Mesendoderm (in vitro differentiated cells): ENCODE results near the gene C11orf65.
A peak's percentile ranks its signal among the peaks of the same experiment; 100 is the strongest.

Experiments
- DNase-seq: peaks from one replicate; pipeline ENCODE4 v3.0.0; 2013
- H2AK5ac ChIP-seq: 2 replicates; pipeline ENCODE4 v1.6.1; 2013; ENCODE audit warnings: low read length, inconsistent platforms
- H2BK120ac ChIP-seq: 2 replicates; pipeline ENCODE4 v1.6.1; 2013; ENCODE audit warnings: low read depth, mild to moderate bottlenecking, low read length, moderate library complexity, mixed read lengths
- H2BK15ac ChIP-seq: replicated peaks from 2 replicates; pipeline ENCODE4 v1.6.1; 2013; ENCODE audit warnings: low read depth, mild to moderate bottlenecking, moderate library complexity
- H2BK5ac ChIP-seq: 2 replicates; pipeline ENCODE4 v1.6.1; 2013; ENCODE audit warnings: low read length, inconsistent platforms
- H3K18ac ChIP-seq: 2 replicates; pipeline ENCODE4 v1.6.1; 2013; ENCODE audit warnings: mild to moderate bottlenecking, low read length, mixed read lengths
- H3K23ac ChIP-seq: one replicate; pipeline ENCODE4 v1.6.1; 2013; ENCODE audit warnings: low read length
- H3K27ac ChIP-seq: 2 replicates; pipeline ENCODE4 v1.5.1; 2013; ENCODE audit warnings: low read depth, mild to moderate bottlenecking, inconsistent platforms, low read length, moderate library complexity
- H3K27me3 ChIP-seq: 2 replicates; pipeline ENCODE4 v1.6.1; 2013; ENCODE audit warnings: low read length, control low read depth, mild to moderate bottlenecking, inconsistent platforms; ENCODE audit not compliant: insufficient read depth, poor library complexity
- H3K36me3 ChIP-seq: 2 replicates; pipeline ENCODE4 v1.6.1; 2013; ENCODE audit warnings: low read length, inconsistent platforms; ENCODE audit not compliant: control insufficient read depth, insufficient read depth
- H3K4ac ChIP-seq: one replicate; pipeline ENCODE4 v1.6.1; 2013; ENCODE audit warnings: low read depth, mild to moderate bottlenecking, low read length, moderate library complexity
- H3K4me1 ChIP-seq: 2 replicates; pipeline ENCODE4 v1.6.1; 2013; ENCODE audit warnings: low read depth, low read length, inconsistent platforms; ENCODE audit not compliant: control insufficient read depth
- H3K4me2 ChIP-seq: 2 replicates; pipeline ENCODE4 v1.6.1; 2013; ENCODE audit warnings: low read length
- H3K4me3 ChIP-seq: 2 replicates; pipeline ENCODE4 v1.5.1; 2013; ENCODE audit warnings: mild to moderate bottlenecking, low read length
- H3K56ac ChIP-seq: one replicate; pipeline ENCODE4 v1.6.1; 2013; ENCODE audit warnings: low read length
- H3K79me1 ChIP-seq: 2 replicates; pipeline ENCODE4 v1.6.1; 2013; ENCODE audit warnings: low read length, inconsistent platforms
- H3K79me2 ChIP-seq: 2 replicates; pipeline ENCODE4 v1.6.1; 2013; ENCODE audit warnings: mild to moderate bottlenecking, low read length; ENCODE audit not compliant: control insufficient read depth, insufficient read depth
- H3K9ac ChIP-seq: 2 replicates; pipeline ENCODE4 v1.6.1; 2013; ENCODE audit warnings: low read length, inconsistent platforms
- H4K5ac ChIP-seq: one replicate; pipeline ENCODE4 v1.6.1; 2013; ENCODE audit warnings: low read length
- H4K8ac ChIP-seq: one replicate; pipeline ENCODE4 v1.6.1; 2013; ENCODE audit warnings: low read depth, mild to moderate bottlenecking, control low read depth, low read length, moderate library complexity
- WGBS: extraction: QIAGEN DNeasy Blood & Tissue Kit; methylation state at CpG from one replicate; pipeline ENCODE4 v1.1.7; 2013; ENCODE audit warnings: low lambda C conversion rate, missing lambda C conversion rate; ENCODE audit not compliant: insufficient coverage; ENCODE audit errors: extremely low coverage; 5-methylcytosine and 5-hydroxymethylcytosine counted together

The C11orf65 gene

GRCh38 chr11:108486828-108487227 lies 19.5 kb upstream of the C11orf65 start:
- Histone ChIP-seq H3K9ac (no peak overlapping the region), H3K79me2 (no peaks in the 10 kb centered on the region), H3K27ac (no peak overlapping the region), H3K36me3 (no peaks in the 10 kb centered on the region), H3K4me2 (no peak overlapping the region), H2BK5ac (no peak overlapping the region), H3K56ac (no peak overlapping the region), H3K4ac (no peak overlapping the region), H2BK15ac (no peak overlapping the region), H3K27me3 (no peaks in the 10 kb centered on the region), H3K79me1 (no peaks in the 10 kb centered on the region), H3K4me1 (peaks cover 2% of the 10 kb centered on the region), H2BK120ac (no peak overlapping the region), H3K18ac (no peak overlapping the region), H4K5ac (no peak overlapping the region), H3K4me3 (no peak overlapping the region), H4K8ac (no peak overlapping the region), H2AK5ac (no peak overlapping the region), H3K23ac (no peak overlapping the region)
- peak; percentile 89 for DNase-seq
- no CpG with 5 or more reads among the region's 3 CpGs for WGBS

- Histone ChIP-seq H3K4me3 (no peak overlapping the region), H3K36me3 (no peaks in the 10 kb centered on the region), H3K4me1 (peaks cover 2% of the 10 kb centered on the region), H3K79me2 (no peaks in the 10 kb centered on the region), H2BK15ac (no peak overlapping the region), H2BK5ac (no peak overlapping the region), H4K8ac (no peak overlapping the region), H3K79me1 (no peaks in the 10 kb centered on the region), H2AK5ac (peak overlapping the region; percentile 38), H3K4ac (no peak overlapping the region), H4K5ac (no peak overlapping the region), H2BK120ac (no peak overlapping the region), H3K23ac (no peak overlapping the region), H3K27me3 (no peaks in the 10 kb centered on the region), H3K9ac (no peak overlapping the region), H3K4me2 (no peak overlapping the region), H3K56ac (no peak overlapping the region), H3K27ac (peak overlapping the region; percentile 11), H3K18ac (peak overlapping the region; percentile 64)
- DNase-seq, result peak; percentile 53
- no CpG with 5 or more reads among the region's 3 CpGs for WGBS
Observed at GRCh38 chr11:108486331-108486730, 19.0 kb upstream of the C11orf65 start.

GRCh38 chr11:108483163-108483562 lies 15.8 kb upstream of the C11orf65 start:
- no peak overlapping the region for H3K4me2 ChIP-seq
- no peak overlapping the region for H3K18ac ChIP-seq
- no peak for DNase-seq
- H3K36me3 ChIP-seq, result no peaks in the 10 kb centered on the region
- H3K27ac ChIP-seq, result no peak overlapping the region
- no peaks in the 10 kb centered on the region for H3K79me2 ChIP-seq
- no peaks in the 10 kb centered on the region for H3K79me1 ChIP-seq
- H3K9ac ChIP-seq, result no peak overlapping the region
- no peak overlapping the region for H2AK5ac ChIP-seq
- H3K23ac ChIP-seq, result no peak overlapping the region
- no peak overlapping the region for H2BK5ac ChIP-seq
- no peak overlapping the region for H3K4me3 ChIP-seq
- no peak overlapping the region for H3K56ac ChIP-seq
- no peak overlapping the region for H4K5ac ChIP-seq
- no peaks in the 10 kb centered on the region for H3K27me3 ChIP-seq
- H3K4me1 ChIP-seq, result peaks cover 2% of the 10 kb centered on the region
- no peak overlapping the region for H2BK15ac ChIP-seq
- no peak overlapping the region for H2BK120ac ChIP-seq
- H3K4ac ChIP-seq, result no peak overlapping the region
- H4K8ac ChIP-seq, result no peak overlapping the region

GRCh38 chr11:108474664-108475463 lies 7.5 kb upstream of the C11orf65 start:
- H3K27ac ChIP-seq, result no peak overlapping the region

GRCh38 chr11:108472681-108473080 lies 5.4 kb upstream of the C11orf65 start:
- H2AK5ac ChIP-seq, result no peak overlapping the region
- no peak overlapping the region for H3K9ac ChIP-seq
- WGBS, result no CpG with 5 or more reads among the region's 1 CpG
- H3K27me3 ChIP-seq, result no peaks in the 10 kb centered on the region
- no peak for DNase-seq
- no peaks in the 10 kb centered on the region for H3K79me1 ChIP-seq
- no peak overlapping the region for H3K4ac ChIP-seq
- no peak overlapping the region for H4K5ac ChIP-seq
- H3K23ac ChIP-seq, result no peak overlapping the region
- no peak overlapping the region for H3K4me2 ChIP-seq
- H4K8ac ChIP-seq, result no peak overlapping the region
- H3K56ac ChIP-seq, result no peak overlapping the region
- H2BK15ac ChIP-seq, result no peak overlapping the region
- no peaks in the 10 kb centered on the region for H3K4me1 ChIP-seq
- no peak overlapping the region for H2BK5ac ChIP-seq
- H3K27ac ChIP-seq, result no peak overlapping the region
- H3K18ac ChIP-seq, result no peak overlapping the region
- H3K36me3 ChIP-seq, result peaks cover 2% of the 10 kb centered on the region
- H3K79me2 ChIP-seq, result no peaks in the 10 kb centered on the region
- no peak overlapping the region for H2BK120ac ChIP-seq
- no peak overlapping the region for H3K4me3 ChIP-seq

More at GRCh38 chr11:108474664-108475463, 7.5 kb upstream of the C11orf65 start:
- no peak overlapping the region for H3K4ac ChIP-seq
- DNase-seq, result peak; percentile 29
- peak overlapping the region; percentile 46 for H2BK5ac ChIP-seq
- no peaks in the 10 kb centered on the region for H3K27me3 ChIP-seq
- peak overlapping the region; percentile 12 for H3K23ac ChIP-seq
- H3K9ac ChIP-seq, result no peak overlapping the region
- H3K36me3 ChIP-seq, result peaks cover 2% of the 10 kb centered on the region
- no peak overlapping the region for H2BK15ac ChIP-seq
- H2AK5ac ChIP-seq, result no peak overlapping the region
- WGBS, result no CpG with 5 or more reads among the region's 11 CpGs
- no peak overlapping the region for H3K4me2 ChIP-seq
- peak overlapping the region; percentile 51 for H3K18ac ChIP-seq
- no peak overlapping the region for H4K5ac ChIP-seq
- H3K79me2 ChIP-seq, result no peaks in the 10 kb centered on the region
- H3K56ac ChIP-seq, result peak overlapping the region; percentile 10
- no peak overlapping the region for H4K8ac ChIP-seq
- no peaks in the 10 kb centered on the region for H3K4me1 ChIP-seq
- H2BK120ac ChIP-seq, result no peak overlapping the region
- H3K79me1 ChIP-seq, result no peaks in the 10 kb centered on the region
- H3K4me3 ChIP-seq, result no peak overlapping the region

- Histone ChIP-seq H3K4me2 (no peak overlapping the region), H2BK15ac (no peak overlapping the region), H2BK5ac (no peak overlapping the region), H3K36me3 (no peaks in the 10 kb centered on the region), H3K4me3 (no peak overlapping the region), H2BK120ac (no peak overlapping the region), H3K79me1 (no peaks in the 10 kb centered on the region), H3K9ac (no peak overlapping the region), H3K4me1 (no peaks in the 10 kb centered on the region), H3K27me3 (no peaks in the 10 kb centered on the region), H4K5ac (no peak overlapping the region), H2AK5ac (no peak overlapping the region), H3K4ac (no peak overlapping the region), H3K79me2 (no peaks in the 10 kb centered on the region), H3K56ac (no peak overlapping the region), H4K8ac (no peak overlapping the region), H3K18ac (no peak overlapping the region), H3K27ac (no peak overlapping the region), H3K23ac (no peak overlapping the region)
- no CpG with 5 or more reads among the region's 1 CpG for WGBS
- no peak for DNase-seq
Observed at GRCh38 chr11:108468478-108468864, 1.1 kb upstream of the C11orf65 start.
